ENCODE results near the gene FBXW7. TPM values are rescaled to one million over a fixed set of nuclear protein-coding genes. Genes with fewer than 3 reads are reported as not detected.

The FBXW7 gene
- total and polyA plus RNA-seq, 2 experiments from 2014 or later, result 16.2 to 43.5 TPM

DNA sequence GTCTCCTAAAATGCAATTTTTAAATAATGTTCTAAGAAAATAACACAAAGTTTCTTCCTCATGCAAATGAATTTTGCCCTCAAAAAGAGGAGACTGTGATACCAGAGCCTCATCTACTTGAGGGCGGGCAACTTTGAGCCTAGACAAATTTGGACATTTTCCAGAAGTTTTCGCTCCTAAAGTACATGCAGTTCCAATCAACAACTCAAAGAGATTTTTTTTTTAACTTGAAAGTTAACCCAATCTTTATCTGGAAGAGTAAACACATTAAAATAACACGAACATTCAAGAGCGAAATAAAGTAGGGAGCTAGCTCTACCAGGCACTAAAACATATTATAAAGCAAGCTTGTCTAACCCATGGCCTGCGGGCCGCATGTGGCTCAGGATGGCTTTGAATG is 29.4 kb upstream of the FBXW7 start:
- DNase-seq (ENCODE audit: low spot score), result peak; percentile 24
- no peak overlapping the region for H3K4me3 ChIP-seq
- no peaks in the 10 kb centered on the region for H3K79me2 ChIP-seq
- no peak for TF ChIP-seq EZH2phosphoT487 (IDR thresholded peaks at IDR 0.05; ENCODE audit: low read depth, severe bottlenecking, unreplicated experiment)
- TF ChIP-seq, protein P1, sequence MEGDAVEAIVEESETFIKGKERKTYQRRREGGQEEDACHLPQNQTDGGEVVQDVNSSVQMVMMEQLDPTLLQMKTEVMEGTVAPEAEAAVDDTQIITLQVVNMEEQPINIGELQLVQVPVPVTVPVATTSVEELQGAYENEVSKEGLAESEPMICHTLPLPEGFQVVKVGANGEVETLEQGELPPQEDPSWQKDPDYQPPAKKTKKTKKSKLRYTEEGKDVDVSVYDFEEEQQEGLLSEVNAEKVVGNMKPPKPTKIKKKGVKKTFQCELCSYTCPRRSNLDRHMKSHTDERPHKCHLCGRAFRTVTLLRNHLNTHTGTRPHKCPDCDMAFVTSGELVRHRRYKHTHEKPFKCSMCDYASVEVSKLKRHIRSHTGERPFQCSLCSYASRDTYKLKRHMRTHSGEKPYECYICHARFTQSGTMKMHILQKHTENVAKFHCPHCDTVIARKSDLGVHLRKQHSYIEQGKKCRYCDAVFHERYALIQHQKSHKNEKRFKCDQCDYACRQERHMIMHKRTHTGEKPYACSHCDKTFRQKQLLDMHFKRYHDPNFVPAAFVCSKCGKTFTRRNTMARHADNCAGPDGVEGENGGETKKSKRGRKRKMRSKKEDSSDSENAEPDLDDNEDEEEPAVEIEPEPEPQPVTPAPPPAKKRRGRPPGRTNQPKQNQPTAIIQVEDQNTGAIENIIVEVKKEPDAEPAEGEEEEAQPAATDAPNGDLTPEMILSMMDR (IDR thresholded peaks at IDR 0.05; ENCODE audit: poor library complexity), result no peak
- no peak for TF ChIP-seq EZH2 (IDR thresholded peaks at IDR 0.05; ENCODE audit: borderline replicate concordance)
- no peaks in the 10 kb centered on the region for H3K9me3 ChIP-seq (ENCODE audit: low read depth)
- H3K4me1 ChIP-seq (ENCODE audit: insufficient read depth), result peaks cover 8% of the 10 kb centered on the region
- H3K27ac ChIP-seq, result peak overlapping the region; percentile 49
- H3K36me3 ChIP-seq (replicated peaks; ENCODE audit: insufficient read depth, low read depth), result no peaks in the 10 kb centered on the region
- no peaks in the 10 kb centered on the region for H4K20me1 ChIP-seq (ENCODE audit: insufficient read depth, poor library complexity, severe bottlenecking)
- peak overlapping the region; percentile 23 for H3K4me2 ChIP-seq
- WGBS (ENCODE audit: low lambda C conversion rate, missing lambda C conversion rate), result 38% methylated on average over 6 of the region's 6 CpGs
- no peaks in the 10 kb centered on the region for H3K9me2 ChIP-seq (replicated peaks; ENCODE audit: insufficient read depth)
- peak overlapping the region; percentile 27 for H2AFZ ChIP-seq
- no peaks in the 10 kb centered on the region for H3K27me3 ChIP-seq

DNA sequence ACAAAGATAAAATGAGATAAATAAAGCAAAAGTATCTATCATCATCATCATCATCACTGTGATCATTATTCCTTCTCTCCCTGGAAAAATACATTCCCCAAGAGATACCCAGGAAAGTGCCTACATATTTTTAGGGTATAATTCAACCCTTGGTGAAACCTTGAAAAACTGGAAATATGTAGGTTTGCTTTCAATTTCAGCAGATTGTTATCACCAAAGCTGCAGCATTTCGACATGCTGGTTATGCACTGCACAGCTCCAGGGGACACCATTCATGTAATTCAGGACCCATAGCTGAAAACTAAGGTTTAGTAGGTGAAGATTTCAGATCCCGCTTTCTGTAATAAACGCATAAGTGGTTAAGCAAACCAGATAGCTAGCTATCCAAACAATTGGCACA is 28.4 kb upstream of the FBXW7 start:
- Histone ChIP-seq H3K4me3 (no peak overlapping the region), H3K79me2 (no peaks in the 10 kb centered on the region), H3K36me3 (replicated peaks; ENCODE audit: insufficient read depth, low read depth) (no peaks in the 10 kb centered on the region), H3K27ac (no peak overlapping the region), H3K27me3 (no peaks in the 10 kb centered on the region), H2AFZ (no peak overlapping the region), H3K4me2 (peak overlapping the region; percentile 23), H3K9me2 (replicated peaks; ENCODE audit: insufficient read depth) (no peaks in the 10 kb centered on the region), H3K4me1 (ENCODE audit: insufficient read depth) (peaks cover 8% of the 10 kb centered on the region), H4K20me1 (ENCODE audit: insufficient read depth, poor library complexity, severe bottlenecking) (no peaks in the 10 kb centered on the region), H3K9me3 (ENCODE audit: low read depth) (no peaks in the 10 kb centered on the region)
- WGBS (ENCODE audit: low lambda C conversion rate, missing lambda C conversion rate), result 74% methylated on average over 3 of the region's 3 CpGs
- no peak for DNase-seq (ENCODE audit: low spot score)
- TF ChIP-seq EZH2phosphoT487 (IDR thresholded peaks at IDR 0.05; ENCODE audit: low read depth, severe bottlenecking, unreplicated experiment), result no peak

DNA sequence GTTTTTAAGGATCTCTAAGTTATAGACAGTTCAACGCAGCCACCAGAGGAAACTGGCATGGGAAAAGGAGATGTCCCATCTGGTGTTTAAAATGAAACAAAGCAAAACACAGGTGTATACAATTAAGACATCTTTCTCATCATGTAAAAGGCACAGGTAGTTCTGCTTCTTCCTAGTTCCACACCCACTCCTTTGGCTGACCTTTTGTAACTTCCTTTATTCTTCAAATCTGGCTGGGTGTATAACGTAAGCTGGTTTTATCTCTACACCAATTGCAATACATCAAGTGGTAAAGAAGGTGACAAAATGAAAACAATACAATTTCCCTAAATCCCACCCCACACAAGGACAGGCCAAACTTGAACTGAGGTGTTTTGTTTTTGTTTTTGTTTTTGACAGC is 27.3 kb upstream of the FBXW7 start:
- WGBS (ENCODE audit: low lambda C conversion rate, missing lambda C conversion rate), result 75% methylated on average over 2 of the region's 2 CpGs

DNA sequence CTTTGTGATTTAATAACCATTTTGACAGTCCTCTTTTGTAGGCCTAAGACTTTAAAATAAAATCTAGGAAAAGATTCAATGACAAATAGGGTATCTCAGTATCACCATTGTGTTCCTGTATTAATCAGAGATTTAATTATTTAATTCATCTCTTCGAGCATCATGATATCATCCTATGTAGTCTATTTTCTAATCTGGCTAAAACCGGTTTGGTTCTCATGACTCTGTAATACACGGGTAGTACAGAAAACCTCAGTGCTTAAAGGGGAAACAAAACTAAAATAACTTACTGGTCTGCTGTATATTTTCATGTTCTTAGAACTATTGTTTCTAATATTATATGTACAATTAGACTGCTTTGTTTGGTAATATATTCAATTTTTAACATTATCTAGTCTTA is 23.7 kb upstream of the FBXW7 start:
- 87% methylated on average over 3 of the region's 3 CpGs for WGBS (ENCODE audit: low lambda C conversion rate, missing lambda C conversion rate)
- no peaks in the 10 kb centered on the region for H3K9me2 ChIP-seq (replicated peaks; ENCODE audit: insufficient read depth)
- no peaks in the 10 kb centered on the region for H3K27me3 ChIP-seq
- no peaks in the 10 kb centered on the region for H3K79me2 ChIP-seq
- H3K4me1 ChIP-seq (ENCODE audit: insufficient read depth), result no peaks in the 10 kb centered on the region
- no peak overlapping the region for H3K27ac ChIP-seq
- H2AFZ ChIP-seq, result no peak overlapping the region
- H3K4me3 ChIP-seq, result no peak overlapping the region
- no peaks in the 10 kb centered on the region for H3K9me3 ChIP-seq (ENCODE audit: low read depth)
- H3K4me2 ChIP-seq, result no peak overlapping the region
- DNase-seq (ENCODE audit: low spot score), result no peak
- no peaks in the 10 kb centered on the region for H3K36me3 ChIP-seq (replicated peaks; ENCODE audit: insufficient read depth, low read depth)
- H4K20me1 ChIP-seq (ENCODE audit: insufficient read depth, poor library complexity, severe bottlenecking), result no peaks in the 10 kb centered on the region
- TF ChIP-seq, protein P1 (IDR thresholded peaks at IDR 0.05; ENCODE audit: poor library complexity), result no peak
- TF ChIP-seq EZH2phosphoT487 (IDR thresholded peaks at IDR 0.05; ENCODE audit: low read depth, severe bottlenecking, unreplicated experiment) (no peak), EZH2 (IDR thresholded peaks at IDR 0.05; ENCODE audit: borderline replicate concordance) (no peak)

More for the DNA sequence above, 27.3 kb upstream of the FBXW7 start:
- no peak overlapping the region for H2AFZ ChIP-seq
- H3K27ac ChIP-seq, result no peak overlapping the region
- H3K36me3 ChIP-seq (replicated peaks; ENCODE audit: insufficient read depth, low read depth), result no peaks in the 10 kb centered on the region
- no peak for DNase-seq (ENCODE audit: low spot score)
- no peak overlapping the region for H3K4me2 ChIP-seq
- no peaks in the 10 kb centered on the region for H3K27me3 ChIP-seq
- TF ChIP-seq EZH2phosphoT487 (IDR thresholded peaks at IDR 0.05; ENCODE audit: low read depth, severe bottlenecking, unreplicated experiment), result no peak
- TF ChIP-seq EZH2 (IDR thresholded peaks at IDR 0.05; ENCODE audit: borderline replicate concordance), result no peak
- TF ChIP-seq, protein P1 (IDR thresholded peaks at IDR 0.05; ENCODE audit: poor library complexity), result no peak
- H3K4me1 ChIP-seq (ENCODE audit: insufficient read depth), result peaks cover 8% of the 10 kb centered on the region
- no peak overlapping the region for H3K4me3 ChIP-seq
- H4K20me1 ChIP-seq (ENCODE audit: insufficient read depth, poor library complexity, severe bottlenecking), result no peaks in the 10 kb centered on the region
- H3K79me2 ChIP-seq, result no peaks in the 10 kb centered on the region
- H3K9me3 ChIP-seq (ENCODE audit: low read depth), result no peaks in the 10 kb centered on the region
- no peaks in the 10 kb centered on the region for H3K9me2 ChIP-seq (replicated peaks; ENCODE audit: insufficient read depth)

Measured in hepatocyte (in vitro differentiated cells).